ENCODE data around the gene RPP40. TPM values are rescaled to one million over a fixed set of nuclear protein-coding genes. Genes with fewer than 3 reads are reported as not detected.

RPP40 gene
- polyA plus RNA-seq, 1 donor from 2014 or later = 16.2 TPM

- H3F3A ChIP-seq (ENCODE audit: insufficient read depth, low read length, poor library complexity, severe bottlenecking) = no peaks in the 10 kb centered on the region
- TF ChIP-seq EP300 (conservative IDR thresholded peaks at IDR 0.05; ENCODE audit: poor library complexity, severe bottlenecking) = no peak
- TF ChIP-seq RAD21 (conservative IDR thresholded peaks at IDR 0.05) = no peak
- no peak for TF ChIP-seq POLR2AphosphoS5 (IDR thresholded peaks at IDR 0.05)
- TF ChIP-seq MXI1 (conservative IDR thresholded peaks at IDR 0.05; ENCODE audit: poor library complexity, severe bottlenecking) = no peak
- no peak for TF ChIP-seq SMC3 (conservative IDR thresholded peaks at IDR 0.05; ENCODE audit: poor library complexity)
Observed at GRCh38 chr6:4962905-4963304, 40.9 kb downstream of the RPP40 start.

DNA sequence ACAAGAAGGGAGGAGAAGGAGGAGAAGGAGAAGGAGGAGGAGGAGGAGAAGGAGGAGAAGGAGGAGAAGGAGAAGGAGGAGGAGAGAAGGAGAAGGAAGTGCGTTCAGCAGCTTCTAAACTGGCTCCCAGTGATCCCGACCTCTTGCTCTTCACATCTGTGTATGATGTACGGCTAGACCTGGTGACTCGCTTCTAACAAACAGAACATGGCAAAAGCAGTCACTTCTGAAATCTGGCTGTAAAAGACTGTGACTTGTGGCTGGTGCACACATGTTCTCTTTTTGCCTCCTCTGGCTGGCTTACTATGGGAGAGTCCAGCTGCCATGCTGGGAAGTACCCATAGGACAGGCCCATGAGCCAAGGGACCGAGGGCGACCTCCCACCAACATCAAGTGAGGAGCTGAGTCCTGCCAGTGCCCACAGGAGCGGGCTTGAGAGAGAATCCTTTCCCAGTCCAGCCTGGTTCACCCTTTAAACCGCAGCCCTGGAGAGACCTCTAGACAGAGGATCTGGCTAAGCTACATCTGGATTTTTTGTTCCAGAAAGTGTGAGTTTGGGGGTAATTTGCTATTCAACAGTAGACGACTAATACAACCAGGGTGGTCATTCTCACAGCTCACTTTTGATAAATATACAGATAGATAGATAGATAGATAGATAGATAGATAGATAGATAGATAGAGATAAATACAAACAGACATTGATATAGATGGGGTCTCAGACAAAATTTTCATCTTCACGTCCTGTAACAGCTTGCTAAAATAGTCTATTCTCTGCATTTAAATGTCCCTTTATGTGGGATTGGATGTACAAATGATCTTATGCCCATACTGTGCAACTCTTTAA is 42.3 kb downstream of the RPP40 start:
- no peak overlapping the region for H3K27ac ChIP-seq (ENCODE audit: low read length)
- no peaks in the 10 kb centered on the region for H3K9me3 ChIP-seq (ENCODE audit: low read length)
- no peaks in the 10 kb centered on the region for H3F3A ChIP-seq (ENCODE audit: insufficient read depth, low read length, poor library complexity, severe bottlenecking)
- no peak overlapping the region for H3K4me2 ChIP-seq (ENCODE audit: low read length)
- H3K9ac ChIP-seq (ENCODE audit: low read length) = no peak overlapping the region
- H3K9me2 ChIP-seq (ENCODE audit: insufficient read depth, low read length) = no peaks in the 10 kb centered on the region
- no peak overlapping the region for H2AFZ ChIP-seq (ENCODE audit: low read depth, low read length)
- H3K79me2 ChIP-seq (replicated peaks; ENCODE audit: insufficient read depth, low read length) = no peaks in the 10 kb centered on the region
- TF ChIP-seq RAD21 (conservative IDR thresholded peaks at IDR 0.05) (no peak), POLR2AphosphoS5 (IDR thresholded peaks at IDR 0.05) (no peak), TAF1 (IDR thresholded peaks at IDR 0.05; ENCODE audit: low read depth) (no peak), EZH2 (IDR thresholded peaks at IDR 0.05; ENCODE audit: borderline replicate concordance, insufficient read depth, low read length, poor library complexity, severe bottlenecking) (no peak), EP300 (conservative IDR thresholded peaks at IDR 0.05; ENCODE audit: poor library complexity, severe bottlenecking) (no peak), REST (IDR thresholded peaks at IDR 0.05; ENCODE audit: borderline replicate concordance) (no peak), MXI1 (conservative IDR thresholded peaks at IDR 0.05; ENCODE audit: poor library complexity, severe bottlenecking) (no peak), SMC3 (conservative IDR thresholded peaks at IDR 0.05; ENCODE audit: poor library complexity) (no peak)
- TF ChIP-seq, protein P1, sequence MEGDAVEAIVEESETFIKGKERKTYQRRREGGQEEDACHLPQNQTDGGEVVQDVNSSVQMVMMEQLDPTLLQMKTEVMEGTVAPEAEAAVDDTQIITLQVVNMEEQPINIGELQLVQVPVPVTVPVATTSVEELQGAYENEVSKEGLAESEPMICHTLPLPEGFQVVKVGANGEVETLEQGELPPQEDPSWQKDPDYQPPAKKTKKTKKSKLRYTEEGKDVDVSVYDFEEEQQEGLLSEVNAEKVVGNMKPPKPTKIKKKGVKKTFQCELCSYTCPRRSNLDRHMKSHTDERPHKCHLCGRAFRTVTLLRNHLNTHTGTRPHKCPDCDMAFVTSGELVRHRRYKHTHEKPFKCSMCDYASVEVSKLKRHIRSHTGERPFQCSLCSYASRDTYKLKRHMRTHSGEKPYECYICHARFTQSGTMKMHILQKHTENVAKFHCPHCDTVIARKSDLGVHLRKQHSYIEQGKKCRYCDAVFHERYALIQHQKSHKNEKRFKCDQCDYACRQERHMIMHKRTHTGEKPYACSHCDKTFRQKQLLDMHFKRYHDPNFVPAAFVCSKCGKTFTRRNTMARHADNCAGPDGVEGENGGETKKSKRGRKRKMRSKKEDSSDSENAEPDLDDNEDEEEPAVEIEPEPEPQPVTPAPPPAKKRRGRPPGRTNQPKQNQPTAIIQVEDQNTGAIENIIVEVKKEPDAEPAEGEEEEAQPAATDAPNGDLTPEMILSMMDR (IDR thresholded peaks at IDR 0.05; ENCODE audit: poor library complexity, severe bottlenecking) = no peak
- no peaks in the 10 kb centered on the region for H3K36me3 ChIP-seq (ENCODE audit: insufficient read depth, low read length)
- H4K20me1 ChIP-seq (ENCODE audit: insufficient read depth) = no peaks in the 10 kb centered on the region
- no peaks in the 10 kb centered on the region for H3K27me3 ChIP-seq (ENCODE audit: insufficient read depth, low read depth, low read length)
- no peak overlapping the region for H3K4me3 ChIP-seq (ENCODE audit: low read length)

More at GRCh38 chr6:4962905-4963304, 40.9 kb downstream of the RPP40 start:
- H3K79me2 ChIP-seq (replicated peaks; ENCODE audit: insufficient read depth, low read length) = no peaks in the 10 kb centered on the region
- H3K27me3 ChIP-seq (ENCODE audit: insufficient read depth, low read depth, low read length) = no peaks in the 10 kb centered on the region
- no peaks in the 10 kb centered on the region for H3K36me3 ChIP-seq (ENCODE audit: insufficient read depth, low read length)
- no peaks in the 10 kb centered on the region for H3K9me3 ChIP-seq (ENCODE audit: low read length)
- H3K4me3 ChIP-seq (ENCODE audit: low read length) = no peak overlapping the region
- no peak overlapping the region for H2AFZ ChIP-seq (ENCODE audit: low read depth, low read length)
- no peak overlapping the region for H3K27ac ChIP-seq (ENCODE audit: low read length)
- no peaks in the 10 kb centered on the region for H3K9me2 ChIP-seq (ENCODE audit: insufficient read depth, low read length)
- H3K9ac ChIP-seq (ENCODE audit: low read length) = no peak overlapping the region
- H3K4me2 ChIP-seq (ENCODE audit: low read length) = no peak overlapping the region
- no peaks in the 10 kb centered on the region for H4K20me1 ChIP-seq (ENCODE audit: insufficient read depth)
